Fibroblast of villous mesenchyme (primary cell): ENCODE data around the gene CLEC11A. TPM values are rescaled to one million over a fixed set of nuclear protein-coding genes. Genes with fewer than 3 reads are reported as not detected.

Experiments
- DNase-seq: peaks from one replicate; pipeline ENCODE4 v3.0.0-alpha.2; 2010; ENCODE audit warnings: low read depth
- H3K4me3 ChIP-seq: 2 replicates; pipeline ENCODE4 v1.5.1; 2011; ENCODE audit warnings: low read depth, mild to moderate bottlenecking, low read length
- CTCF ChIP-seq: IDR thresholded peaks from 2 replicates; pipeline ENCODE4 v1.5.1; 2012; ENCODE audit warnings: low read depth, mild to moderate bottlenecking, low read length; ENCODE audit not compliant: insufficient read depth
- total RNA-seq: library from RNA; depleted of rRNA; stranded (reverse); fragments of >200 nt; gene quantifications from 2 replicates; pipeline ENCODE4 v1.2.3, GENCODE V29; 2012

The CLEC11A gene
- total RNA-seq, 1 donor: 18.6 TPM

GRCh38 chr19:50711805-50712204 is 11.4 kb upstream of the CLEC11A start:
- H3K4me3 ChIP-seq: no peak overlapping the region
- TF ChIP-seq CTCF: no peak
- DNase-seq: no peak

- no peak for TF ChIP-seq CTCF
- no peak overlapping the region for H3K4me3 ChIP-seq
- no peak for DNase-seq
Observed at GRCh38 chr19:50712833-50713232, 10.3 kb upstream of the CLEC11A start.

- TF ChIP-seq CTCF: no peak
- DNase-seq: no peak
- no peak overlapping the region for H3K4me3 ChIP-seq
Observed at GRCh38 chr19:50713556-50714236, 9.5 kb upstream of the CLEC11A start.

- no peak for TF ChIP-seq CTCF
- no peak overlapping the region for H3K4me3 ChIP-seq
- DNase-seq: no peak
Observed at GRCh38 chr19:50716178-50717025, 6.8 kb upstream of the CLEC11A start.

- no peak for DNase-seq
- no peak for TF ChIP-seq CTCF
Observed at GRCh38 chr19:50717026-50717723, 6.0 kb upstream of the CLEC11A start.

GRCh38 chr19:50717891-50718254 is 5.3 kb upstream of the CLEC11A start:
- no peak for TF ChIP-seq CTCF
- no peak for DNase-seq
- peak overlapping the region; percentile 43 for H3K4me3 ChIP-seq

More at GRCh38 chr19:50717026-50717723, 6.0 kb upstream of the CLEC11A start:
- H3K4me3 ChIP-seq: no peak overlapping the region
